HG02571 (cell line): ENCODE results near the gene EEF1G.
"Not testable (repeated sequence)": the region's sequence is repeated elsewhere in the genome, so short reads cannot be mapped to it uniquely, and the experiment has no call there.

Source experiments
- ATAC-seq: cut with Tn5 transposase; IDR thresholded peaks from one replicate; pipeline ENCODE4 v1.9.1; 2021; ENCODE audit warnings: mild to moderate bottlenecking, moderate library complexity; ENCODE audit not compliant: unreplicated experiment

Gene EEF1G

GRCh38 chr11:62578541-62578940 lies 4.8 kb upstream of the EEF1G start:
- ATAC-seq = no peak

- ATAC-seq = no peak
Measured at GRCh38 chr11:62577046-62577714, 3.5 kb upstream of the EEF1G start.

- no peak for ATAC-seq
Measured at GRCh38 chr11:62575837-62576236, 2.1 kb upstream of the EEF1G start.

- no peak for ATAC-seq
Measured at GRCh38 chr11:62575156-62575555, 1.5 kb upstream of the EEF1G start.

GRCh38 chr11:62574363-62575071 lies 826 bp upstream of the EEF1G start:
- peak; percentile 21 for ATAC-seq

- ATAC-seq = no peak
Measured at GRCh38 chr11:62573006-62573591, 592 bp downstream of the EEF1G start.

- no peak for ATAC-seq
Measured at GRCh38 chr11:62572431-62572830, 1.3 kb downstream of the EEF1G start.

GRCh38 chr11:62571493-62571892 lies 2.2 kb downstream of the EEF1G start:
- ATAC-seq = not testable (repeated sequence)

- ATAC-seq = not testable (repeated sequence)
Measured at GRCh38 chr11:62570903-62571302, 2.8 kb downstream of the EEF1G start.

GRCh38 chr11:62569611-62570010 lies 4.1 kb downstream of the EEF1G start:
- ATAC-seq = no peak

- no peak for ATAC-seq
Measured at GRCh38 chr11:62567018-62567633, 6.6 kb downstream of the EEF1G start.

- no peak for ATAC-seq
Measured at GRCh38 chr11:62566247-62566646, 7.4 kb downstream of the EEF1G start.

- ATAC-seq = no peak
Measured at GRCh38 chr11:62565100-62565802, 8.4 kb downstream of the EEF1G start.

- not testable (repeated sequence) for ATAC-seq
Measured at GRCh38 chr11:62561677-62562230, 11.9 kb downstream of the EEF1G start.

GRCh38 chr11:62560566-62561103 lies 13.1 kb downstream of the EEF1G start:
- ATAC-seq = no peak

- ATAC-seq = not testable (repeated sequence)
Measured at GRCh38 chr11:62559626-62560025, 14.1 kb downstream of the EEF1G start.

- no peak for ATAC-seq
Measured at GRCh38 chr11:62559204-62559603, 14.5 kb downstream of the EEF1G start.

- ATAC-seq = no peak
Measured at GRCh38 chr11:62558669-62559068, 15.0 kb downstream of the EEF1G start.

- ATAC-seq = no peak
Measured at GRCh38 chr11:62556875-62557631, 16.6 kb downstream of the EEF1G start.
